GM06990 (cell line): ENCODE results near the gene GNB2.
"Not testable (repeated sequence)": the region's sequence is repeated elsewhere in the genome, so short reads cannot be mapped to it uniquely, and the experiment has no call there.

Experiments
- DNase-seq: peaks from one replicate; pipeline ENCODE4 v3.0.0-alpha.2; 2011; ENCODE audit not compliant: insufficient read length; ENCODE audit errors: extremely low read depth
- H3K27me3 ChIP-seq: replicated peaks from 2 replicates; pipeline ENCODE4 v1.6.0; 2011; ENCODE audit warnings: low read length; ENCODE audit not compliant: control insufficient read depth, insufficient read depth
- H3K36me3 ChIP-seq: 2 replicates; pipeline ENCODE4 v1.5.1; 2011; ENCODE audit warnings: low read length; ENCODE audit not compliant: control insufficient read depth, insufficient read depth
- H3K4me3 ChIP-seq: replicated peaks from 2 replicates; pipeline ENCODE4 v1.5.1; 2011; ENCODE audit warnings: low read depth, mild to moderate bottlenecking, control low read depth, low read length
- CTCF ChIP-seq: IDR thresholded peaks from 2 replicates; pipeline ENCODE4 v1.5.1; 2011; ENCODE audit warnings: low read length, control low read depth, mild to moderate bottlenecking, inconsistent platforms; ENCODE audit not compliant: insufficient read depth, poor library complexity, severe bottlenecking

Gene GNB2

GRCh38 chr7:100720671-100721504 lies 47.3 kb downstream of the GNB2 start:
- H3K27me3 ChIP-seq, result peaks cover 1% of the 10 kb centered on the region
- DNase-seq, result no peak
- no peaks in the 10 kb centered on the region for H3K36me3 ChIP-seq
- no peak overlapping the region for H3K4me3 ChIP-seq
- no peak for TF ChIP-seq CTCF

- no peak overlapping the region for H3K4me3 ChIP-seq
- no peak for DNase-seq
- TF ChIP-seq CTCF, result no peak
- H3K36me3 ChIP-seq, result no peaks in the 10 kb centered on the region
- peaks cover 1% of the 10 kb centered on the region for H3K27me3 ChIP-seq
These were observed 47.9 kb downstream of the GNB2 start for GRCh38 chr7:100721505-100721812.

- DNase-seq, result no peak
- H3K27me3 ChIP-seq, result peaks cover 1% of the 10 kb centered on the region
- no peak for TF ChIP-seq CTCF
These were observed 49.1 kb downstream of the GNB2 start for GRCh38 chr7:100722480-100723212.

GRCh38 chr7:100723732-100724275 lies 50.3 kb downstream of the GNB2 start:
- TF ChIP-seq CTCF, result no peak
- Histone ChIP-seq H3K27me3 (peaks cover 1% of the 10 kb centered on the region), H3K36me3 (no peaks in the 10 kb centered on the region), H3K4me3 (no peak overlapping the region)
- DNase-seq, result no peak

More at GRCh38 chr7:100722480-100723212, 49.1 kb downstream of the GNB2 start:
- no peak overlapping the region for H3K4me3 ChIP-seq
- no peaks in the 10 kb centered on the region for H3K36me3 ChIP-seq

GRCh38 chr7:100724364-100724763 lies 50.8 kb downstream of the GNB2 start:
- not testable (repeated sequence) for H3K27me3 ChIP-seq, H3K36me3 ChIP-seq, H3K4me3 ChIP-seq, DNase-seq

- no peak overlapping the region for H3K4me3 ChIP-seq
- no peaks in the 10 kb centered on the region for H3K36me3 ChIP-seq
- TF ChIP-seq CTCF, result no peak
- no peaks in the 10 kb centered on the region; the same call in none of the 2 replicates for H3K27me3 ChIP-seq
- DNase-seq, result no peak
These were observed 53.6 kb downstream of the GNB2 start for GRCh38 chr7:100726996-100727761.
